ENCODE results near the gene SLK.

GRCh38 chr10:104056619-104057273 lies 89.8 kb downstream of the SLK start:
- TF ChIP-seq CTCF (IDR thresholded peaks at IDR 0.05) (no peak), POLR2A (IDR thresholded peaks at IDR 0.05) (no peak)

Data from upper lobe of left lung (tissue), 4 donors.